HepG2 (cell line): Measurements from ENCODE around the gene CAPN15. TPM values are rescaled to one million over a fixed set of nuclear protein-coding genes. Genes with fewer than 3 reads are reported as not detected.
A peak's percentile ranks its signal among the peaks of the same experiment; 100 is the strongest.

Experiments
- CERS6 ChIP-seq: sonication (generic); formaldehyde crosslinking; IDR thresholded peaks from 2 replicates; pipeline ENCODE4 v1.5.0; 2020; ENCODE audit warnings: missing genetic modification reagents
- CREB3 ChIP-seq: sonication (generic); formaldehyde crosslinking; IDR thresholded peaks from 2 replicates; pipeline ENCODE4 v1.5.0; 2020; ENCODE audit warnings: missing genetic modification reagents
- FOXO1 ChIP-seq: sonication (generic); formaldehyde crosslinking; IDR thresholded peaks from 2 replicates; pipeline ENCODE4 v1.4.0; 2020; ENCODE audit warnings: missing genetic modification reagents
- HOXA5 ChIP-seq: sonication (generic); formaldehyde crosslinking; IDR thresholded peaks from 2 replicates; pipeline ENCODE4 v1.4.0; 2020; ENCODE audit warnings: missing genetic modification reagents
- MAFF ChIP-seq: IDR thresholded peaks from 2 replicates; pipeline ENCODE4 v1.6.1; 2011; ENCODE audit warnings: low read depth, low read length, improper control_type of control experiment
- MNT ChIP-seq: fragments of 450-650 bp; IDR thresholded peaks from 2 replicates; pipeline ENCODE4 v1.6.1; 2016
- NKX3-1 ChIP-seq: sonication (generic); formaldehyde crosslinking; IDR thresholded peaks from 2 replicates; pipeline ENCODE4 v1.5.0; 2020; ENCODE audit warnings: missing genetic modification reagents
- NR3C1 ChIP-seq: sonication (generic); formaldehyde crosslinking; IDR thresholded peaks from 2 replicates; pipeline ENCODE4 v1.4.0; 2020; ENCODE audit warnings: missing genetic modification reagents
- RBFOX2 ChIP-seq: fragments of 200-400 bp; formaldehyde crosslinking; IDR thresholded peaks from 2 replicates; pipeline ENCODE4 v1.6.1; 2017; ENCODE audit warnings: low read depth, mild to moderate bottlenecking, low read length
- RFXAP ChIP-seq: sonication (generic); formaldehyde crosslinking; IDR thresholded peaks from 2 replicates; pipeline ENCODE4 v1.4.0; 2020; ENCODE audit warnings: missing genetic modification reagents, borderline replicate concordance
- RXRA ChIP-seq: sonication (generic); formaldehyde crosslinking; IDR thresholded peaks from 2 replicates; pipeline ENCODE4 v1.5.1; 2020; ENCODE audit warnings: missing genetic modification reagents
- SATB2 ChIP-seq: sonication (generic); formaldehyde crosslinking; IDR thresholded peaks from 2 replicates; pipeline ENCODE4 v1.5.0; 2020; ENCODE audit warnings: missing genetic modification reagents
- SIX1 ChIP-seq: sonication (generic); formaldehyde crosslinking; IDR thresholded peaks from 2 replicates; pipeline ENCODE4 v1.4.0; 2020; ENCODE audit warnings: missing genetic modification reagents, borderline replicate concordance
- SOX13 ChIP-seq, 3 experiments: fragments of 450-650 bp in 1 of 3; sonication (generic) in 1 of 3; formaldehyde crosslinking in 1 of 3; IDR thresholded peaks in 2 of 3; conservative IDR thresholded peaks in 1 of 3; 2 replicates each; pipeline versions ENCODE4 v1.5.0 to v1.6.1; 2016 to 2020; ENCODE audit warnings: antibody characterized with exemption in 1 of 3, mild to moderate bottlenecking in 1 of 3, missing compliant biosample characterization in 1 of 3, missing genetic modification reagents in 1 of 3, moderate library complexity in 1 of 3
- ZBTB39 ChIP-seq: sonication (generic); formaldehyde crosslinking; IDR thresholded peaks from 2 replicates; pipeline ENCODE4 v1.5.0; 2020; ENCODE audit warnings: missing genetic modification reagents
- ZBTB8A ChIP-seq: sonication (generic); formaldehyde crosslinking; IDR thresholded peaks from 2 replicates; pipeline ENCODE4 v1.4.0; 2020; ENCODE audit warnings: mild to moderate bottlenecking, low read depth, missing genetic modification reagents, borderline replicate concordance
- ZFAT ChIP-seq: sonication (generic); formaldehyde crosslinking; conservative IDR thresholded peaks from 2 replicates; pipeline ENCODE4 v1.8.1; 2023; ENCODE audit warnings: missing genetic modification reagents, inconsistent platforms
- ZFP36 ChIP-seq: fragments of 150-350 bp; IDR thresholded peaks from 2 replicates; pipeline ENCODE4 v1.6.1; 2018; ENCODE audit warnings: borderline replicate concordance, low read length, low read depth; ENCODE audit not compliant: partially characterized antibody
- ZNF317 ChIP-seq: sonication (generic); formaldehyde crosslinking; IDR thresholded peaks from 2 replicates; pipeline ENCODE4 v1.5.0; 2020; ENCODE audit warnings: mild to moderate bottlenecking, missing genetic modification reagents
- ZNF556 ChIP-seq: sonication (generic); formaldehyde crosslinking; IDR thresholded peaks from 2 replicates; pipeline ENCODE4 v1.4.0; 2020; ENCODE audit warnings: mild to moderate bottlenecking, missing genetic modification reagents, borderline replicate concordance
- ZNF569 ChIP-seq: sonication (generic); formaldehyde crosslinking; IDR thresholded peaks from 2 replicates; pipeline ENCODE4 v1.5.0; 2020; ENCODE audit warnings: mild to moderate bottlenecking, missing genetic modification reagents, moderate library complexity, borderline replicate concordance
- ZNF615 ChIP-seq: sonication (generic); formaldehyde crosslinking; IDR thresholded peaks from 2 replicates; pipeline ENCODE4 v1.5.0; 2020; ENCODE audit warnings: mild to moderate bottlenecking, missing genetic modification reagents, borderline replicate concordance
- ZNF775 ChIP-seq: sonication (generic); formaldehyde crosslinking; IDR thresholded peaks from 2 replicates; pipeline ENCODE4 v1.4.0; 2020; ENCODE audit warnings: missing genetic modification reagents, mild to moderate bottlenecking, moderate library complexity, borderline replicate concordance
- ZSCAN29 ChIP-seq: sonication (generic); formaldehyde crosslinking; conservative IDR thresholded peaks from 2 replicates; pipeline ENCODE4 v1.4.0; 2020; ENCODE audit warnings: mild to moderate bottlenecking, missing genetic modification reagents
- polyA plus RNA-seq, 8 experiments: library from polyadenylated mRNA; depleted of rRNA in 3 of 8; stranded (reverse) in 7 of 8; unstranded in 1 of 8; fragments of >200 nt; fragmentation: Illumina TruSeq in 4 of 8; extraction: Trizol in 4 of 8; gene quantifications; 2 replicates each; pipeline versions ENCODE4 v1.2.1 to v1.2.3, GENCODE V29; 2011 to 2016; ENCODE audit warnings: low read depth in 4 of 8, missing spikeins in 1 of 8, mixed read lengths in 1 of 8; ENCODE audit not compliant: insufficient read depth in 1 of 8
- total RNA-seq, 5 experiments: library from RNA; depleted of rRNA; stranded (reverse); fragments of >200 nt; fragmentation: Illumina TruSeq; extraction: Trizol; gene quantifications; 2 replicates each; pipeline ENCODE4 v1.2.3, GENCODE V29; 2016; ENCODE audit warnings: low read depth in 1 of 5

CAPN15 gene
- total and polyA plus RNA-seq, 2 of the 13 experiments (the other 11 are each of a cell fraction or from before 2014, with no cell fraction given), result 14.9 to 24.5 TPM

GRCh38 chr16:528111-529011 lies 849 bp downstream of the CAPN15 start (continued):
- no peak for TF ChIP-seq ZSCAN29 (CRISPR knock-in tag)
- no peak for TF ChIP-seq NKX3-1 (CRISPR knock-in tag)
- no peak for TF ChIP-seq ZNF615 (CRISPR knock-in tag)
- peak; percentile 56; the same call in 1 of the 2 replicates for TF ChIP-seq RXRA
- no peak for TF ChIP-seq ZBTB8A
- no peak for TF ChIP-seq FOXO1
- TF ChIP-seq ZNF556, result no peak
- TF ChIP-seq ZNF775, result no peak
- no peak for TF ChIP-seq ZNF569 (CRISPR knock-in tag)
- no peak for TF ChIP-seq ZFAT (CRISPR knock-in tag)
- no peak for TF ChIP-seq ZNF317 (CRISPR knock-in tag)
- no peak for TF ChIP-seq SATB2 (CRISPR knock-in tag)
- TF ChIP-seq HOXA5, result peak; percentile 57; the same call in 1 of the 2 replicates
- TF ChIP-seq RBFOX2, result peak; percentile 64
- TF ChIP-seq CERS6 (CRISPR knock-in tag), result no peak
- TF ChIP-seq NR3C1 (CRISPR knock-in tag), result no peak
- no peak for TF ChIP-seq RFXAP (CRISPR knock-in tag)
- TF ChIP-seq SOX13 (IDR thresholded peaks at IDR 0.05), result no peak
- no peak for TF ChIP-seq SOX13 (CRISPR knock-in tag; conservative IDR thresholded peaks at IDR 0.05 in 1 of 2, IDR thresholded peaks at IDR 0.05 in 1 of 2)
- TF ChIP-seq MAFF, result no peak
- TF ChIP-seq SIX1 (CRISPR knock-in tag), result no peak
- TF ChIP-seq CREB3 (CRISPR knock-in tag), result no peak
- no peak for TF ChIP-seq ZFP36
- no peak for TF ChIP-seq MNT
- TF ChIP-seq ZBTB39 (CRISPR knock-in tag), result no peak
